Tongue (tissue), 3 donors: ENCODE results near the gene RSU1. TPM values are rescaled to one million over a fixed set of nuclear protein-coding genes. Genes with fewer than 3 reads are reported as not detected.

Source experiments
- DNase-seq: peaks from one replicate; pipeline ENCODE4 v3.0.0-alpha.2; 2015
- small RNA-seq: library from RNA; depleted of rRNA; stranded (forward); fragments of <200 nt; gene quantifications from one replicate; pipeline ENCODE3, GENCODE V24; 2014; ENCODE audit warnings: low replicate concordance
- total RNA-seq: library from RNA; depleted of rRNA; stranded (reverse); fragments of >200 nt; gene quantifications from one replicate; pipeline ENCODE4 v1.2.3, GENCODE V29; 2014

Gene RSU1
- total RNA-seq, 1 donor from 2014 or later, result 75.7 TPM

- peak; percentile 7 for DNase-seq
These were observed 215.0 kb downstream of the RSU1 start for GRCh38 chr10:16602104-16602775.

DNA sequence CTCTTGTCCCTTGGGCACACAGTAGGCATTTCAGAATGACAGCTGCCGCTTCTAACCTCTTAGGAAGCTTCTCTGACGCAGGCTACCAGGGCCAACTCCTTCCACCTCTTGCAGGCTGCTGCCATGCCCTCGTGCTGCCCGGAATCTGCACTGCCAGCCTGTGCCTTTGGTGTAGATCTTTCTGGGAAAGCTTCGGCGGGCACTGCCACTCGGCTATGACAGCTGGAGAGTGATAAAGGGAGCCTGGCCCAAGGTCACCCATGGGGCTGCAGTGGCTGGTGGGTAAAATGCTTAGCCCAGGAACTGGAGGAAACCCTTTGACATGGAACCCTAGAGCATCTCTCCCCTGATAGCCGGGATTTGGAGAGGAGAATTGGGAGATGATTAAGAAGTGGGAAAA lies 217.6 kb downstream of the RSU1 start:
- no peak for DNase-seq

GRCh38 chr10:16597656-16598055 lies 219.6 kb downstream of the RSU1 start:
- no peak for DNase-seq

DNA sequence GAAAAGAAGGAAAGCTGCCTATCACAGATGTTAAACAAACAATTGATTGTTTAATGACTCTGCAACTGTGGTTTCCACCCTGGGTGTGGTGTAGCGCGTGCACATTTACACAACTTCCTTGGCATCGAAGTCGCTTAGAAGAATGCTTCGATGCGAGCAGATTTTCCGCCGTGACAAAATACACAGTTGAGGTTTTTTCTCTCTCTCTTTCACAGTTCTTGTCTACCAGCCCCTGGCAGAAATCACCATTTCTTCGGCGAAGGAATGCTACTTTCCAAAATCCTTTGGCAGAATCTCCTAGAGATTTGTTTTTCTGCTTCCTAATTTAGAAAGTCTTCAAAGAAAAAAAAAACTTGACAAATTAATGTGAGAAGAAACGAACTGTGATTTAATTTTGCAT lies 224.8 kb downstream of the RSU1 start:
- DNase-seq, result no peak

GRCh38 chr10:16586358-16587138 lies 230.7 kb downstream of the RSU1 start:
- peak; percentile 11 for DNase-seq

GRCh38 chr10:16585103-16585502 lies 232.1 kb downstream of the RSU1 start:
- DNase-seq, result no peak

DNA sequence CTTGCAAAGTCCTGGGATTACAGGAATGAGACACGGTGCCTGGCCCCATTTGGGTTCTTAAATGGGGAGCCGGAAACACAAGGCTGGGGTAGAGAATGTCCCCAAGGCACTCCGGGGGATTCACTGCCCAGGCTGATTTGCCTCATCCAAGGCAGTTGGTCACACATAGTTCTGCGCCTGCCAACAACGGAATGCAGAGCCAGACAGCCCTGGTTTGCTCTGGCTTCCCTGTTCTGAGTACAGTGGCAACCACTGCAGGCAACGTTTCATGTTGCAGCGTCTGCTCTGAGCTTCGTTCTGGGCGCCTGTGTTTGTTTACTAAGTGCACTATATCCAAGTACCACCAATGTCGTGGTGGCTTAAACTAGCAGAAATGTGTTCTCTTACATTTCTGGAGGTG lies 233.8 kb downstream of the RSU1 start:
- DNase-seq, result peak; percentile 29

- no peak for DNase-seq
These were observed 236.0 kb downstream of the RSU1 start for GRCh38 chr10:16581202-16581601.

- DNase-seq, result no peak
These were observed 246.5 kb downstream of the RSU1 start for GRCh38 chr10:16570731-16571130.

DNA sequence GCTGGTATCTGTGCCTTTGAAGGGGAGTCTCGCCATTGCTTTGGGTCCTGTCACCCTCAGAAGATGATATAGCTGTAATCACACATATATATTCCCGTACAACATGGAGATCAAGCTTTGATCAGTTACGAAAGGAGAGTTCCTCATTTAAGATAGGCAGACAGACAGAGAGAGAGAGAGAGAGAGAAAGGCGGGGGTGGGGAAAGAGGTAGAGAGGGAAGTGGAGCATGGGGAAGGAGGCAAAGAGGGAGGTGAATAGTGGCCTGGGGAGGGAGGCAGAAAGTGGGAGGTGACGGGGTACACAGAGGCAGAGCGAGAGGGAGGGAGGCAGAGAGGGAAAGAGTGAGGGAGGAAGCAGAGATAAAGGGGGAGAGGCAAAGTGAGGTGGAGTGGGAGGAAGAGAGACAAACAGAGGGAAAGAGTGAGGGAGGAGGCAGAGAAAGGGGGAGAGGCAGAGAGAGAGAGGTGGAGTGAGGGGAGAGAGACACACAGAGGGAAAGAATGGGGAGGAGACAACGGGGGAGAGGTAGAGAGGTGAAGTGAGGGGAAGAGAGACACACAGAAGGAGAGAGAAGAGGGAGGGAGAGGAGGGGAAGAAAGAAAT lies 250.9 kb downstream of the RSU1 start:
- no peak for DNase-seq

GRCh38 chr10:16565604-16566003 lies 251.6 kb downstream of the RSU1 start:
- DNase-seq, result no peak

DNA sequence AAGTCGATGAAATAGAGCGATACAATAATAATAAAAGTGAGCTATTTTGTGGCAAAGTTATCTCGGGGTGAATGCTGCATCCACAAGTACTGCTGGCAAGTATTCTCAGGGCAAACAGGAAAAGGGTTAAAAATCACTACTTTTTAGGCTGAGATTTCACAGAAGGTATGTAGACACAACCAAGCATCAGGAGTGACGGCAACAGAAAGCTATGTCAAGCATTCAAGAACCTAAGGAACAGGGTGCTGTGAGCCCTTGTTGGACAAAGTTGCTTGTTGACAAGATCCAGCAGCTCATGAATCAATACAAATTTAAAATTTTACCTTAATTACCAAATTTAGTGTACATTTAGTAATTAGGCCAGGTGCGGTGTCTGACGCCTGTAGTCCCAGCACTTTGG lies 254.3 kb downstream of the RSU1 start:
- no peak for DNase-seq

GRCh38 chr10:16559236-16559773 lies 257.9 kb downstream of the RSU1 start:
- no peak for DNase-seq

GRCh38 chr10:16547973-16548372 lies 269.3 kb downstream of the RSU1 start:
- no peak for DNase-seq

- DNase-seq, result peak; percentile 17
These were observed 272.0 kb downstream of the RSU1 start for GRCh38 chr10:16545116-16545736.

DNA sequence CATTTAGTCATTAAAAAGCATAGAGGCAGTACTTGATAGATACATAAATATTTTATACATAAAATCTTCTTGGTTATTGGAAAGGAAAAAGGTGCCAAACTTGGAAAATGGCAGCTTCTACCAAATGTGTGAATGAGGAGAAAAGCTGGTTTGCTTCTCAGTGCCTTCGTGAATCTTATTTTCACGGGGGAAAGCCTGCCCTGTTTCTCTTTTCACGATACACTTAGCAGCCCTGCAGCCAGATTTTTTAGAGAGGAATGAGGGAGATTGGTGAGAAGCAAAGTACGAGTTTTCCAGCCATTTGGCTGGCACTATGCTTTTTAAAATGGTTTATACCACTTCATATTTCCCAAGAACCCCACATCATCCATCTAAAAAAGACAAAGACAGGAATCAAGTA lies 272.6 kb downstream of the RSU1 start:
- no peak for DNase-seq

DNA sequence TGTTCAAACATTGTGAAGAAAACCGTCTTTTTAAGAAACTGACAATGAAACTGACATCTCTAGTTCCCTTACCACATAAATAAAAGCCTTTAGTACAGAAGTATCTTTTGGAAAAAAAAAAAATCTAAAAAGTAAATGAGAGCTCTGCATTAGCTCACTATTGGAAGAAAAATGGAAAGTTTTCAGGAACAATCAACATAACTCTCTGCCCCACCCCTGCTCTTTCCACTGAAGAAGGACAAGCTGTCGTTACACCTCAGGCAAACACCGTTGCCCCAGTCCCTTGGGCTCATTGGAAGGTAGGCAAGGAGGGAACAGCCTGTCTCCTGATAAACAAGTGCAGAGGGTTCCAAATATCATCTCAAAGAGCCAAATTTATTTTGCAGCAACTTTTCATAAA lies 273.1 kb downstream of the RSU1 start:
- DNase-seq, result no peak

Small RNA genes lying within 50 kb of the gene (small RNA-seq; reads per million reads assigned to genes)
- not detected for gene RF02271
